Activated effector memory CD4-positive, alpha-beta T cell treated with anti-CD3 and anti-CD28 coated beads, Interleukin-2, amount 50 U/mL, for 16 hours (primary cell): ENCODE results near the gene EHF.
A peak's percentile ranks its signal among the peaks of the same experiment; 100 is the strongest.

Source experiments
- DNase-seq: peaks from one replicate; pipeline ENCODE4 v3.0.0-alpha.2; 2020

Gene EHF

DNA sequence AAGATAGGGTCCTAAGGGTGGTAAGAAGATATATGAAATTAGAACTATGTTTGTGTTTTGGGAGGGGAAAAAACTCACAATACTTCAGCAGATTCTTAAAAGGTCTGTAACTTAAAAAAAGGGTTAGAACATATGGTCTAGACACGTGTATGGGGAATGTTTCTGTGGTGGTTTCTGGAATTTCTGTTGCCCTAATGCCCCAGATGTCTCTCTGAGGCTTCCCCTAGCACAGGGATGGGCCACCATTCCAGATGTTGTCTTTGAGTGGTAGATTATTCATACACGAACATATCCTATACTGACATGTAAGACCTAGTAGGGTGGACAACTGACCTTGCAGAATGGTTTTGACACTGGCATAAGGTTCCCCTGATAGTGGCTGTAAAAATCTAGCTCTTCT lies 26.2 kb downstream of the EHF start:
- DNase-seq: no peak

DNA sequence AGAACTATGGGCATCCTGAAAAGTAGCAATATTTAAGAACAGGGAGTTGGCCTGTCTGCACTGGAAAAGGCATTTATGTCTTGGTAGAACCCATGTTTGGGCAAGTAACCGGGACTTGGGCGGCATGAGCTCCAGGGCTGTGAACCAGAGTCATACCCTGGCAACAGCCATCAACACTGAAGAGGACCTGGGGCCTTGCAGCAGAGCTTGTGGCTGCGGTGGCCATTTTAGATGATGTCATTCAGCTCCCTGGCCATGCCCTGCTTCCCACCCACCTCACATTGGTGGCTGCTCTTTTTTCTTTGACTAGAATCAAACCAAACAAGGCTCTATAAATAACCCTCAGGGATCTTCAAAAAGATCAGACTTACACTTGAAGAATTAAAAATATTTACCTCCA lies 26.6 kb downstream of the EHF start:
- DNase-seq: no peak

DNA sequence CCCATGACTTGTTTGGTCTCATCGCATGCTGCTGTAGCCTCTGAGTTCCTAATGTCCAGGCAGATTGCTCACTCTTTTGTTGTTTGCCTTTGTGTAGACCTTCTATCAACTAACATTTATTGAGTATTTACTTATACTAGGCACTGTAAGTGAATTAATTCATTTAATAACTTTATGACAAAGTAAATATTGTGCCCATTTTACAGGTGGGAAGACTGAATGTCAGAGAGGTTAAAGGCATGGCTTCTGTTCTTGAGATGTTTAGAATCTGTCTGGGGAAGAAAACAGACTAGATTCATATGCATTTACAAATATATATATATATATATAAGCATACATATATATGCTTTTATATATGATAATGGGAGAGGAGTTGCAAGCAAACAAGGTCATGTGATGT lies 27.1 kb downstream of the EHF start:
- no peak for DNase-seq

DNA sequence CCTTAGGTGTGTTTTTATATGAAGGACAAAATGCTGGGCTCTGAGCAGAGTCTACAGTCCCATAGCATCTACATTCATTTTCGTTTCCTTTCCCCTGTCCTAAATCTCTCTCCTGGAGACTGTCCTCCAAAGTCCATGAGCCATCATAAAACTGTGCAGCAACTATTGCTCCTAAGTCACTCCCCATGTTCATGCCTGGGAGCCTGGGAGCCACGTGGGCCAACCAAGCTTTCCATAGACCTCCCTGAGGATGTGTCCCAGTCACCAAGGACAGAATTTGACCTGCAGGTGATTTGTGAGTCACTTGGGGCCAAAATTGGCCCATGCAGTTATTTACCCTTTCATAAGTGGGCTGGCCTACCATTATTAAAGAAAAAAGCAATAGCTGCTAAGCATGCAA lies 28.7 kb downstream of the EHF start:
- no peak for DNase-seq

DNA sequence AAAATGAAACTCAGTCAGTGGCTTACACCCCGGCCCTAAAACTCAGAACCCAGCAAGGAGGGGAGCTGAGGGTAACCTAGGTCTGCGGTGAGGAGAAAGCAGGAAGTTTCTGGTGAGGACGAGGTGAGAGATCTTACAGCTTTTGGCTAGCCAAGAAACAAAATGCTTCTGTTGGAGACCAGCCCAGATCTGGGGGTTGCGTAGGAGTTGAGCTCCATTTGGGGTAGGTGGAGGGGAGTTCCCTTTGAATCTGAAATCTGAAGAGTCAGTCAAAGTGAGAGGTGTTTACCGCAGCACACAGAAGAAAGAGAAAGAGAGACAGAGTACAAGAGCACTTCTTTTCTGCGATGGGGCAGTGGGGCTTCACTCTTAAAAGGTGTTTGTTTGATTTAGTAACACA lies 29.6 kb downstream of the EHF start:
- peak; percentile 89 for DNase-seq

DNA sequence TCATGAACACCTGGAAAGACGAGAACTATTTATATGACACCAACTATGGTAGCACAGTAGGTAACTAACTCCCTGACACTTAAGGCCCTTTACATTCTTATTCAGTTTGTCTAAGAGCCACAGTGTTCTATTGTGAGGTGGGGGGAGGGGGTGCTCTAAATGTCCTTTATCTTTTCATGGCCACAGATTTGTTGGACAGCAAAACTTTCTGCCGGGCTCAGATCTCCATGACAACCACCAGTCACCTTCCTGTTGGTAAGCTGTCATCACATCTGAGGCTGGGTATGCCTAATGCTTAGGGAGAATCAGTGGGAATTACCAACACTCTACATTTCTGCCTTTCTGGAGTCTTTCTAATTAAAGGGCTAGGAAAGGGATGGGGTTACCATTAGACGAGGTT lies 30.7 kb downstream of the EHF start:
- DNase-seq: no peak

DNA sequence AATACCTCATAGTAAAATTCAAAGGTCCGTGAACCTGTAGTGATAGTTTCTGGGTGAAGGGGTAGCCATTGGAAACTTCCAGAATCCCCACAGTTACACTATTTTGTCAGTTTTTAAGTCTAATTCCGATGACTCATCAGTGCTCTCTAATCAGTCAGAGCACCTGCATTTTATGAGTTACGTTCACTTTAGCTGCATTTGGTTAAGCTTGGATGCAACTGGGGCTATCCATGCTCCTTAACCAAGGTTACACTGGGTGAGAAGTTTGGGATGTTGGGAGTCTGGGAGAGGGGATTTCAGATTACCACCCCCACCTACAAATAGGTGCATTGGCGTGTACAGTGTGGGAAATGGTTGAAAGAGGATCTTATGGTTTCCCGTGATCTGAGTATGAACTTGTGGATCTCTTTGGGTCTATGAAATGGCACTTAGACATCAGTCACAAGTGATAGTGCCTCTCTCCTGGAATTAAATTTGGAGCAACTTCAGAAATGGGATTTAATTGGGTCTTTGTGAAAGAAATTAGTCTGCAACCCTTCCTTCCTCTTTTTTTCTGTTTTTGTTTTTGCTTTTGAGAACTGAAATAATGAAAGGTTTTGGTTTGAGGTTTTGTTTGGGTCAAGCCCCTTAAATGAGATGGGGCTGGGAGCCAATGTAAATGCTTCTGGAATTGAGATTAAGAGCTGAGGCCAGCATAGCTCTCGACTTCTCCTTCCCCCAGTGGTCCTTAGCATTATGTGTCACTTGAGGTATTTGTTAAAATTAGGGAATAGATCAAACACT lies 31.5 kb downstream of the EHF start:
- DNase-seq: no peak

DNA sequence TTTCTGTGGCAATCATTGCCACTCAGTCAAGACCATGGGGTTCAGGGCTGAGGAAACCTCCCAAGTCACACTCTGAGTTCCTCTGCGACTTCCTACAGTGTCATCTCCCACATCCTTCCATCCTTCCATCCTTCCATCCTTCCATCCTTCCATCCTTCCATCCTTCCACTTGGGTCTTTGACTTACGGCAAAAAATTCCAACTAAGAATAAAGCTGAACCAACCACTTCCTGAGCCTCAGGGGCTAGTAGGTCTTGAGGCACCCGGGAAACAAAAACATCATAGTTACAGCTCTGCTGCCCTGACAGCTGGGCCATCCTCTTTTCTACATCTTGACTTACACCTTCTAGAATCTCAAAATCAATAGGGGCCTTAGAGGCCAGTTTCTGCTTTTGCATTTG lies 32.1 kb downstream of the EHF start:
- no peak for DNase-seq

DNA sequence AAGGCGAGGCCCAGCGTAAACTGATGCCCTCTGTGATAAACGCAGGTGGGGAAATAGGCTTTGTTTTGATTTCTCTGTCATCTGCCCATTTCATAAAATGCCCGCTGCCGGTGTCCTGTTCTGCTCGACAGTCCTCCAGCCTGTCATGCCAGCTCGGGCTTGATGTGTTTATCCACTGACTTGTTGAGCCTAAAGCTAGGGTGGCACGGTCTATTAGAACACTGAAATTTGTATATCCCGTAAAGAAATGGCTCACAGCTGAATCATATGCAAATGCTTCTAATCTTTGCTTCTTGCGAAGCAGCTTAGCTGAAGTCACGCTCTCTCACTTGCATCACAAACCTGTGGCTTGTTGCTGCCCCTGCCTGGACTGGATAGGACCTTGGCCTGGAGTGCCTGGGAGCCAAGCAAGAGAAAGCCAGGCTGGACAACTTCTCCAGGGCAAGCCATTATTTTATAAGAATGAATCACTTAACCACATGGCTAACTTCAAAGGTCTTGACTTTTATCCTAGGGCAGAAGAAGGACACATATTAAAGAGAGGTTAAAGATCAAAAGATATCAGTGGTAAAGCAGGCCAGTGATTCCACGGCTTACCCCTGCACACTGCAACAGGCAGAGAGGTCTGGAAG lies 33.1 kb downstream of the EHF start:
- DNase-seq: no peak

DNA sequence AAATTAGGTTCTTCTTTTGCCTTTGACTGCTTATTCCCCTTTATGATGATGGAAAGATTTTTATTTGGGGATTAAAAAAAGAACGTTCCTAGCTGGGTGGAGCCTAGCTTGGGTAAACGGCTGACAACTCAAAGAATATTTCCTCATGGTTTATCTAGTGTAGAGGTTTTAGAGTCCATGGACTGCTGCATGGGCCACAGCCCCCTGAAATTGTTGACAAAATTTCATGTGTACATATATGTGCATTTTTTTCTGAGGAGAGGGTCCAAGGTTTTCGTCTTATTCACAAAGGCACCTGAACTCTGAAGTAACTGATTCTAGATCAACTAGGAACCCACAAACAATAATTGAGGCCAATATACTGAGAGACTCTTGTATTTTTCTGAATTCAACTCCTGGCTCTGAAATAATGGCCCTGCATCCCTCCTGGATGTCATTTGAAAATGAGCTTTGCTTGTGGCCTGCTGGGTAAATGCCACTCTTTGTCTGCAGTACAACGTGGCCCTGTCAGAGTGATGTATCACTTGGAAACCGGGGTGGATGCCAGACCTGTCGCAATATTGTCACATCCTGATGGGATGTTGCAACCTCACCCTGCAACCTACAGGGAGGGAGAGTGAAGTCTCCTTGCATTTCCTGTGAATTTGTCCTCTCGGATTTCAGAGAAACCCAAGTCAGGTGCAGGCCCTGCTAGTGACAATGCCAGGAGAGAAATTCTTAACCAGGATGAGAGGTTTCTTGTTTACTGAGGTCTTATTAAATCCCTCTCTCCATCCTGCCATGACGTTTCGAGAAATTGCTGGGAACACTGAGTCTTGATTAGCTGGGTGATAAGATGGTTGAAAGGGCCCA lies 33.8 kb downstream of the EHF start:
- DNase-seq: no peak

DNA sequence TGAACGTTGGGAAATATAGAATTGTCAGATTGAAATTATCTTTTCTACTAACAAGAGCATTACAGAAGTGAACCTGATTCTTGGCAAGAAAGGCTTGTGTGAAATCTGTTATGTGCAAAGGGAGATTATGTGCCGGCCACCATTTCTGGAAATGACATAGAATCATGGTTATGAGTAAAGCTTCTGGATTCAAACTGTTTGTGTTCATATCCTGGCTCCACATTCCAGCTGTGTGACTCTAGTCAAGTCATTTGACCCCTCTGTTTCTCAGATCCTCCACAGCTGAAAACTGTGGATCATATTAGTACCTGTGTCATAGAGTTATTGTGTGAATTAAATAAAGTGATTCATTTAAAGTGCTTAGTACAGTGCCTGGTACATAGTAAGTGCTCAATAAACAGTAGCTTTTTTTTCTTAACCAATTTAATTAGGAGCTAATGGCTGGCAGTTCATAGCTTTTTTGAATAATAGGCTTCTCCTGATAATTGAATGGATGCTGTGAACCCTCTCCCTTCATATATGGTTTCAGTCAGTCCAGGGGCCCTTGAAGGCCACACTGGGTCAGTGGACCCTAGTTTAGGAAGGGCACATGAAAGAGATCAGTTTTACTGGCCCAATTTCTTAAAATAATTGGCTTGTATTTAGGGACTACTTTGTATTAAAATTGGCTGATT lies 34.6 kb downstream of the EHF start:
- DNase-seq: no peak

DNA sequence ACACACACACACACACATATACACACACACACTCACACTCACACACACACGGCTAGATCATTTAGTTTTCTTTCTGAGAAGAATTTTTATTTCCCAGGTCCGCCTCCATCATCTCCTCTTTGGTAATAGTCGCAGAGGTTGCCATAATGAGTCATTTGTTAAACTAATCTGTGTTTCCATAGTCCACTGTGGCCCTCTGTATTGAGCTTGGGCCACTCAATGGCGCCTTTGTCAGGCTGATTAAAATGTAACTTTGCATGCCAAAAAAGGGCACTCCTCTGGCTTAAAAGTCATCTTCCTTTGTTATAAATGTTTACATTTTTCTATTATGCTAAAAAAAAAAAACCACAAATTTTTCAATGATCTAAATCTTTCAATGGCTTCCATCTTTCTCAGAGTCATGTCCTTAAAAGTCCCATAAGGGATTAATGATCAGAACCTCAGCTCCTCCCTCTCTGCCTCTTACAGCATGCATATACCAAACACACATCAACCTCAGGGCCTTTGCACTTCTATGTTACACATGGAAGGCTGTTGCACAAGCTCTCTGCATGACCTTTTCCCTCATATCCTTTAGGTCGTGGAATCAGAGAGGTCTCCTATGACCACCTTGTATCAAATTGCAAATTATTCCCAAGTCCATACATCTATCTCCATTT lies 35.3 kb downstream of the EHF start:
- DNase-seq: no peak

DNA sequence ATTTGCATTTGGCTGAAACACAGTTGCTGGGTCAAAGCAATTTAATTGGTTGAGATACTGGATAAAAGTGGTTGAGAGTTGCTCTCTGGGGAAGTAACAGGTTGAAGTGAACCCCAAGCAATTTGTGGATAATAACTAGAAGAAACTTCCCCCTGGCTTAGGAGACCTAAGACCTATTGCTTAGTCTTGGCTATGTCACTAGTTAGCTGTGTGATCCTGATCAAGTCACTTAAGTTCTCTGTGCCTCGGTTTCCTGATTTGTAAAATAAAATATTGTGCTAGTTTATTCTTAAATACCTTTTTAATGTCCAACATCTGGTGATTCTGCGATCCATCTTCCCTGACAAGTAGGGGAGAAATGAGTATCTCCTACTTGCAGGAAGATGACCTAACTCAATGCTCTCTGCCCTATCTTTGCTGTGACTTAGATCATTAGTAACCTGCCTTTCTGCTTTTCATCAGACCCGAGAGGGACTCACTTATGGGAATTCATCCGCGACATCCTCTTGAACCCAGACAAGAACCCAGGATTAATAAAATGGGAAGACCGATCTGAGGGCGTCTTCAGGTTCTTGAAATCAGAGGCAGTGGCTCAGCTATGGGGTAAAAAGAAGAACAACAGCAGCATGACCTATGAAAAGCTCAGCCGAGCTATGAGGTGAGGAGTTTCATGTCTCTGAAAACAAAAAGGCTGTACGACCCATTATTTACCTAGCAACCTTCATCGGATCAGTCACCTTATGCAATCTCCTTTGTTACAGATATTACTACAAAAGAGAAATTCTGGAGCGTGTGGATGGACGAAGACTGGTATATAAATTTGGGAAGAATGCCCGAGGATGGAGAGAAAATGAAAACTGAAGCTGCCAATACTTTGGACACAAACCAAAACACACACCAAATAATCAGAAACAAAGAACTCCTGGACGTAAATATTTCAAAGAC lies 37.5 kb downstream of the EHF start:
- no peak for DNase-seq

DNA sequence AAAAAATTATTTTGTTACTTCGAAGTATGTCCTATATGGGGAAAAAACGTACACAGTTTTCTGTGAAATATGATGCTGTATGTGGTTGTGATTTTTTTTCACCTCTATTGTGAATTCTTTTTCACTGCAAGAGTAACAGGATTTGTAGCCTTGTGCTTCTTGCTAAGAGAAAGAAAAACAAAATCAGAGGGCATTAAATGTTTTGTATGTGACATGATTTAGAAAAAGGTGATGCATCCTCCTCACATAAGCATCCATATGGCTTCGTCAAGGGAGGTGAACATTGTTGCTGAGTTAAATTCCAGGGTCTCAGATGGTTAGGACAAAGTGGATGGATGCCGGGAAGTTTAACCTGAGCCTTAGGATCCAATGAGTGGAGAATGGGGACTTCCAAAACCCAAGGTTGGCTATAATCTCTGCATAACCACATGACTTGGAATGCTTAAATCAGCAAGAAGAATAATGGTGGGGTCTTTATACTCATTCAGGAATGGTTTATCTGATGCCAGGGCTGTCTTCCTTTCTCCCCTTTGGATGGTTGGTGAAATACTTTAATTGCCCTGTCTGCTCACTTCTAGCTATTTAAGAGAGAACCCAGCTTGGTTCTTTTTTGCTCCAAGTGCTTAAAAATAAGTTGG lies 38.3 kb downstream of the EHF start:
- DNase-seq: no peak

DNA sequence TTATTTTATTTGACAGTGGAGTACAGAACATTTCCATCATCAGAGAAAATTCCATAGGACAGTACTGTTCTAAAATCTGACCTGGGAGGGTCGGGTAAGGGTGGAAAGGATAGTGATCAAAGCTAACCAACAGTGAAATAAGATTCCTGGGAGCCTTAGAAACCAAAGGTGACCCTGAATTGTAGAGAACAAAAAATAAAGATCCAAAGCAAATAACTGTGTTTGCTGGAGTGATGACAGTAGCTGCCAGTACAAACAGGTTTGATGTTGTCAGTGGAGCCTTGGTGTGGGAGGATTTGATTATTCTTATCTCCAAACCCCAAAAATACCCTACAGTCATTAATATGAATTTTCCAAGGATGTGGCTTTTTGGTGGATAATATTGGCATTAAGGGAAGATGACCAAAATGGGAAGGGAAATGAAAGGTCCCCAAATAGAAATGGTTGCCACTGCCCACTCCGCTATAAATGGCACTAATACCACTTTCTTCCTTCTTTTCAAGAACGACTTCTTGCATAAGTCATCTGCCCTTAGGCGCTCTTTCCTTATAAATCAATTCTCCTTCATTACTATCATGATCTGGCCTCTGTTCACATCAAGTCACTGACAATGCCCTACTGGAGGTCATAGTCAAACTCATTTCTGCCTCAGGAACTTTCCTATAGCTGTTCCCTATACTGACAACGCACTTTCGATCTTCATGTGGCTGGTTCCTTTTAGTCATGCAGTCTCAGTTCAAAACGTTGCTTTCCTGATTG lies 44.4 kb downstream of the EHF start:
- no peak for DNase-seq

DNA sequence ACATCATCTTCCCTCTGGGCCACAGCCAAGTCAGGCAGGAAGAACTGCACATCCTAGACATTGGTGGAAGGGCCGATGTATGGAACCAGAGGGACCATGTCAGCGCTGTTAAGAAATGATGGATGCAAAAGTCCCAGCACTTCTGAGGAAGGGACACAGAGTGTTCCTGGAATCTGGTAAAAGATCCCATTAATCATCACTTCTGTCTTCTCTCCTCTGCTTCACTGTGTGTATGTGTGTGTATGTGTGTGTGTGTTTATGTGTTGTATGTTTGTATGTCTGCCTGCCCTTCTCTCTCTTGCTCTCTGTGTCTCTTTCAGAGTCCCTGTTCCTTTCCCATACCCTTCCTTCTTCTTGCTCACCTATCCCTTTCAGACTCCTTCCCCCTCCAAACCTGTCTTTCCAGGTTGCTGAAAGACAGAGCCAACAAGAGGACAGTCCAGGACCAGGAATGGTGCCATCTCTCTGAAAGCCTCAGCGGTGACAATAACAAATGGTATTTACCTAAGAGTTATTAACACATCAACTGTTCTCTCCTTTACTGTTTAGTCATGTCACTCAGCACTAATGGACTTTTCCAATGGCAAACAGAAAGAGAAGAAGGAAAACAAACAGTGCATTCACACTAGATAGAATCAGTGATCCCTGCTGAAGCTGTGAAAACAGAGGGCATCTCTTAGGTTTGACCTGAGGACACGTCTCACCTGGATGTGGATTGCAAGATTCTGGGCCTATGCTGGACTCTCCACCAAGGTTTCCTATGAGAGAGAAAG lies 47.1 kb downstream of the EHF start:
- no peak for DNase-seq

DNA sequence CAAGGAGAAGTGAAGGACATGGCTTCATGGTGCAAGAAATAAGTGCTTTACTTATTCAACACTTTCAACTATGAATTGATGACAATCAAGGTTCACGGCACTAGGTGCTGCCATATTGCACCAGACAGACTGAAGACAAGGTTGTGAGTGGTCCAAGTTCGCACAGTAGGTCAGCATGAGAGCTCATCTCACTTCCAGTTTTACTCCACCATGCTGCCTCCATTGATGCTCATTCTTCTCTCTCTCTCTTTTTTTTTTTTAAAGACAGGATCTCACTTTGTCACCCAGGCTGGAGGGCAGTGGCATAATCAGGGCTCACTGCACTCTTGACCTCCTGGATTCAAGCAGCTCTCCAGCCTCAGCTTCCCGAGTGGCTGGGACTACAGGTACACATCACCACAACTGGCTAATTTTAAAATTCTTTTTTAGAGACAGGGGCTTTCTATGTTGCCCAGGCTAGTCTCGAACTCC lies 47.7 kb downstream of the EHF start:
- no peak for DNase-seq

DNA sequence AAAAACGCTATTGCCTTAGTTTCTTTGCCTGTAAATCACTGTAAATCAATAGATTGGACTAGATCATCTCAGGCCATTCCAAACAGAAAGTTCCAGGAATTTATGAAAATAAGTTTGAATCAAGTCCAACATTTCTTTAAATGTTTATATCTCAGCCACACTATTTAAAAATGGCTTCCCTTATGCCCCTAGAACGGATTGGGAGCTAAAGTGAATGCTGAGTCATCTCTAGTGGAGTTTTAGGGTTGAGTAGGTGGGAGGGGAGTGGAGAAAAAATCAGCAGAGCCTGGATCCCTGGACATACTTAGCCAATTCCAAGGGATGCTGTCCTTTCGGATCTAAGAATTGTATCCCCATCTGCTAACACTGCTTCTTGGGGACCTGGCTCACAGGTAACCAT lies 48.6 kb downstream of the EHF start:
- DNase-seq: no peak

DNA sequence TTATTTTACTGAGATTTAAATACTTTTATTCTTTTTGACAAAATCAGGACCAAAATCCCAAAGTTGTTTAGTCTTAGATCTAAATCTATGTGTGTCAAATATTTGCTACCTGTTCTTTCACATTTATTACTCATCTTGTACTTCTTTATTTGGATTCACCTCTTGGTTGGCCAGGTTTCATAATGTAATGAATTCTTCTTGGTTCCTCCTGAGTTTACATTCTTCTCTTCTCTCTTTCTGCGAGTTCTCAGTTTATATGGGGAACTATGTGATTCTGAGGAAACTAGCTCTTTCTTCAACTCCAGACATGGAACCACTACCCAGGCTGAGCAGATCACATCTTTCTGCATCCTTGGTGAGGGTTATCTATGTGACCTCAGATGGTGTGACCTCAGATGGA lies 50.2 kb downstream of the EHF start:
- no peak for DNase-seq
